Activated T-cell treated with anti-CD3 and anti-CD28 coated beads for 1 hour (primary cell): ENCODE results near the gene SOST.

ENCODE experiments used
- DNase-seq: peaks from one replicate; pipeline ENCODE4 v3.0.0-alpha.2; 2020; ENCODE audit warnings: low read depth

SOST gene

GRCh38 chr17:43774304-43775250 is 16.0 kb upstream of the SOST start:
- no peak for DNase-seq

DNA sequence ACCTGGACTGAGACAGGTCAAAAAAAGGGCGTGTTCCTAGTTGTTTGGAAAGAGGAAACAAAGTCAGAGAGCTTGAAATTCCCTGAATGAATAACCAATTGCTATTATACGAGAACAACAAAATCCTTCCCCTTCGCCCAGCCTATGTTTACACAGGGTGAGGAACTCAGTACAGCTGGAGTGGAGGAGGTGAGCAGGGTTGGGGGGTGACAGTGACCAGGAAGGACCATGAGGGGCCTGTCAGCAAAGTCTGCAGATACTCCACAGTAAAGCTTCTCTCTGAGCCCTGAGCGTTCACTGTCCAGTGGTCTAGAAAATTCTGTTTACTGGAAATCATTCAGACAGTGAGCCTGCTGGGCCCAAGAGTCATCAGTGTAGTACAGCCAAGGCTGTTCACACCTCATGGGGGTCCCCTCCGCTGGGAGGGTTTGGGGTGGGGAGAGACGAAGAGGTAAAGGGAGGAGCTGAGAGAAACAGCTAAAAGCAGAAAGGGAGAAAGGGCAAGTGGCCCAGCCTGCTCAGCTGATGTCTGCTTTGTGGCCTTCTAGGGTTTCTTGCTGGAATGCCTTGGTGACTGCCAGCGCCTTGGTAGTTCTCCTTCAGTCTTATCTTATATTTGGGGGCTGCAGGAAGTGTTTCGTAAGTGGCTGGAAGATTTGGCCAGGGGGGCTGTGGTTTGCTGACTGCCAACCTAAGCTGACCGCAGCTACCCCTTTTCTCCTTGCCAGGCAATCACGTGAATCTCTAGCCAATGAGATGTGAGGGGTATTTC is 14.5 kb upstream of the SOST start:
- no peak for DNase-seq

GRCh38 chr17:43771463-43771862 is 12.9 kb upstream of the SOST start:
- DNase-seq, result no peak

DNA sequence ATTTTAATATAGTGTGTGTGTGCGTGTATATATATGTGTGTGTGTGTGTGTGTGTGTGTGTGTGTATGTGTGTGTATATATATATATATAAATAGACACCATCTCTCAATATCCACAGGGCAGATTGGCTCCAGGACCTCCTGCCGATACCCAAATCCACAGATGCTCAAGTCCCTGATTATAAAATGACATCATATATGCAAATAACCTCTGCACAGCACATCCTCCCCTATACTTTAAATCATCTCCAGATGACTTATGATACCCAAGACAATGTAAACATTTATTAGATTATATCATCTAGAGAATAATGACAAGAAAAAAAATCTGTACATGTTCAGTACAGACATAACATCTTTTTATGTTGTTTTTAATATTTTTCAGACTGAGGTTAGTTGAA is 12.4 kb upstream of the SOST start:
- no peak for DNase-seq

- DNase-seq, result no peak
Measured at GRCh38 chr17:43769859-43770258, 11.3 kb upstream of the SOST start.

DNA sequence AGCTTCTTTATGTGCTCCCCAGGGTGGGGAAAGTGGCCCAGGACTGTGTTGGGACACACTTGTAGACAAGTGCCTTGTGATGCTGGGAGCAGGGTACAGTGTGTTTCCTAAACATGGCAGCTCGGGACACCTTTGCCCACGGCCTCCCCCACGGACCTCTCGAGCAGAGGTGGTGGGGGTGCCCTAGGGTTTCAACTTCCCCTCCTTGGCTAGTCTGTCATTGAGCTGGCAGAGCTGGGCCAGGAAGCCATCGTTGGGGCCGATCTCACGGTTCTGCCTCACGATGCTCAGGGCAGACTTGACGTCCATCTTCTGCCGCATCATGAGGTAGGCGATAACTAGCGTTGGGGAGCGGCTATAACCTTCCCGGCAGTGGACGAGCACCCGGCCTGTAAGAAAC is 10.8 kb upstream of the SOST start:
- no peak for DNase-seq

GRCh38 chr17:43768943-43769342 is 10.4 kb upstream of the SOST start:
- no peak for DNase-seq

DNA sequence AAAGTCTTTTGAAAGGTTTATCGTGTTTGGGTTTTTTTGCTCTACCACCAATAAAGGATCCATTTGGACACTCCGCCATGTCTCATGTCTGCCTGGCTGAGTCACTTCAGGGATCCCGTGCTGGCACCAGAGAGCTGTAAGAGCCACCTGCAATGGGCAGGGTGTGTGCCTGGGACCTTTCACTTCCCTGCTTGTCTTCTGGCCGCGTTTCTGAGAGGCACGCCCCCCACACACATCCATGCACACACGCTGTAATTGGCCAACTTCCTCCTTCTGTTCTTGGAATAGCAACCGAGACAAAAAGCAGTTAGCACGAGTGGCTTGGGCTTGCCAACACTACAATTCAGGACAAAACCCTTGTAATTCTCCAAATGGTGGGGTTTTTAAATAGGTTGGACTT is 9.8 kb upstream of the SOST start:
- no peak for DNase-seq

GRCh38 chr17:43767713-43768059 is 9.1 kb upstream of the SOST start:
- DNase-seq, result no peak

DNA sequence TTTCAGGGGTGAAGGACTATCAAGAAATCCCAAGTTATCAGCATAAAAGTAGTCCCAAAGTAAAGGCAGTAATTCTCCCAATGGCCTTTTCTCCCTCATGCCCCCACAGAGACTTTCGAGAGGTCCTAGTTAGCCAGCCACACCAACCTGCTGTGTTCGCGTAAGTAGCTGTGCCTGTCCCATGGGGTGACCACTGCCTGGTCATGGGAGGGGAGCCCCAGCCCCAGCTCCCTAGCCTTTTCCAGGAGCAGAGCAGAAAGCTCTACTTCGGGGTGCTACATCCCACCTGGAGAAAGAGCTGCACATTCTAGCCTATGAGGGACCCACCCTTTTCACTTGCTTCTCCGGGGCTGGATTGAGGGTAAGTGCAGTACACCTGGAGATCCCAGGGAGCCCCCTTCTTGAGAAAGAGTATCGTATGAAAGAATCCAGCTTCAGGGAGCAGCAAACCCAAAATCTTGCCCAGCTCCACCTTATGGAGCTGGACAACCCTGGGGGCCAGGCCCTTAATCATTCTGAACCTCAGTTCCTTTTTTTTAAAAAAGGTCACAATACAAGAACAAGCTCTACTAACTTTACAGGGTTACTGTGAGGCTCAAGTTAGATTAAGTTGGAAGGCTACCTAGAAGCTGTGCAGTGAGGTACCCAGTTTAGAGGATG is 8.6 kb upstream of the SOST start:
- no peak for DNase-seq

GRCh38 chr17:43766413-43767052 is 7.9 kb upstream of the SOST start:
- peak; percentile 44 for DNase-seq

GRCh38 chr17:43760254-43760852 is 1.8 kb upstream of the SOST start:
- DNase-seq, result peak; percentile 84

DNA sequence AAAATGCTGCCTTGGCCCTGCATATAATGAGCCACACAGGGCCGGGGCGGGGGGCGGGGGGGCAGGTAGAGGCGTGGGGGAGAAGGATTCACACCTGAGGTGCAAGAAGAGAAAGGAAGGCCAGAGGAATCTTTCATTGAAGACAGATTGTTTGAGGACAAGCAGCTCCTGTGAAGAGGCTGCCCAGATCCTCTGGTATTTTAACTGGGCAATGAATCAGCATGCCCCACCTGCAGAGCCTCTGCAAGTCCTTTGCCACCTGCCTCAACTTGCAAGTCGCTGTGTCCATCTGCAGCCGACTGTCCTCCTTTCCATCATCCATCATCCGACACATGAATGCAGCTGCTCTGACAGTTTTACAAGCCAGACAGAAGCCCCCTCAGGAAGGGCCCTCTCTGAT is 1.2 kb upstream of the SOST start:
- no peak for DNase-seq

DNA sequence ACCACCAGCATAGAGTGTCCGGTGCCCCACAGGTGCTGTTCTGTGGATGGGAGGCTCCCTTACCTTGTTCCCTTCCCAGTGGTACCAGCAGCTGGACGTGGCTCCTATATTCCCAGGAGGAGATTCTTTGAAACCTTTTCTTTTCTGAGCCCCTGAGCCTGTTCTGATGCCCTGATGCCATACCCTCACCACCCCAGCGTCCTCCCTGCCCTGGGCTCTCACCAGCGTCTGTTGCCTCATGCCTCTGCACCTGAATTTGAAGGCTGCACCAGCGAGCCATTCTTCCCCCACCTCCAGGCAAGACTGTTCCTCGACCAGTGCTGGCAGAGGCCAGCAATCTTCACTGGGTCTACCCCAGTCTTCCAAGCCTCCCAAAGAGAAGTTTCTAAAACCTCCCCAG is 505 bp downstream of the SOST start:
- no peak for DNase-seq

DNA sequence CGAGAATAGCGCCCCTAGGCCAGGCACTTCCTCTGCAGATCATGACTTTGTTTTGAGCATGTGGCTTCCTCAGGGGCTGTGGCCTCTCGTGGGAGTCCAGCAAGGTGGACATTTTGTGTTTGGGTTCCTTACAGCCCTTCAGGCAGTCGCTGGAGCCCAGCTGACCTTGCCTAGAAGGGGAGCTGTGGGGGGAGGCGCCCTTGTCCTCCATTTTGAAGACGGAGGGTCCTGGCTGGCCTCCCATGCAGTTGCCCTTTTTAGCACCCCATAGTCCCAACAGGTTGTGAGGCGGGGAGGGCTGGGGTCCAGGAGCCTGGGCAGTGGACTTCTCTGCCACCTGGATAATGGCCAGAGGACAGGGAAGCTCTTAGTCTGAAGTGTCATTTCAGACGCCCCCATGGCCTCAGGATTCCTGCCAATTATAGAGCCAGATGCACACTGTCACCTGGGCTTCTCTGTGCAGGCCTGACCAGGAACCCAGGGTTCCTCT is 1.4 kb downstream of the SOST start:
- DNase-seq, result no peak

DNA sequence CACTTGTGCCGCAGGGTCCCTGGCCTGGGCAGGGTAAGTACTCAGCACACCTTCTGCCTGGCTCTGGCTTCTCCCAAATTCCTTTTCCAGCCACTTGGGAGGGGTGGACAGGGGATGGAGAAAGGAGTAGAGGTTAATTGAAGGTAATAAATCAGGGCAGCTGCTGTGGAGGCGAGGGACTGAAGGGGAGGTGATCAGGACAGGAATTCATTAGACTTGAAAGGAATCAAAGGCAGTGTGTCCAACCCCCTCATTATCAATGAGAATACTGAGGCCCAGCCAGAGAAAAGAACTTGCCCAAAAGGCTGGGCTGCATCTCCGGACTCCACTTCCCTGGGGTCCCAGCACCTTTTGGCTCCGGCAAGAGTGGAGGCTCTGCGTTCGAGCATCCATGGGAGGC is 2.4 kb downstream of the SOST start:
- DNase-seq, result no peak

DNA sequence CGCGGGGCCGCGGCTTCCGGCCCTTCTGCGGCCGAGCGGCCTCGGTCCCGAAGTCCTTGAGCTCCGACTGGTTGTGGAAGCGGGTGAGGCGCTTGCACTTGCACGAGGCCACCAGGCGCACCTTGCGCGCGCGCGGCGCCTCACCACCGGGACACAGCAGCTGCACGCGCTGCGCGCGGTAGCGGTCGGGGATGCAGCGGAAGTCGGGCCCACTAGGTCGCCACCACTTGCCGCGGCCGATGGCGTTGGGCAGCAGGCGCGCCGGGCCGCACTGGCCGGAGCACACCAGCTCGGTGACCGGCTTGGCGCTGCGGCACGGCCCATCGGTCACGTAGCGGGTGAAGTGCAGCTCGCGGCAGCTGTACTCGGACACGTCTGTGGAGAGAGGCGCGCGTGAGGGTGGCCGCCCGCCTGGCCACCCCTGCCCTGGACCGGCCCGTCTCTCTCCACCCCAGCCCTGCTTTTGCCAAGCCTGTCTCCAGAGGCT is 3.2 kb downstream of the SOST start:
- no peak for DNase-seq

DNA sequence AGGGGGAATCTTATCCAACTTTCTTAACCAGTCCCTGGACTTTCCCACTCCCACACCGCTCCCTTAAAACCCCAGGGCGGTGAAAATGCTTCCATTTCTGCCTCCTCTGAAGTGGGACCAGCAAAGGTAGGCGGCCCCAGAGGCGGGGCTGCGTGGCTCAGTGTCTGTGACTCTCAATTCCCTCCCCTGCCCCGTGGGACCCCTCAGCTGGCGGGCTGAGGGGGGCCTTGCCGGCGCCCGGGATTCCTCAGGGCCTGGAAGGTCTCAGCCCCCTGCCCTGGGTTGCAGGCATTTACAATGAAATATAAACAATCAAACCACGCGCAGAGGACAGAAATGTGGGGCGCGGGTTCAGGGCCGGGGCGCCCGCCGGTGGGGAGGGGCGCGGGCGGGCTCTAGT is 3.6 kb downstream of the SOST start:
- no peak for DNase-seq

DNA sequence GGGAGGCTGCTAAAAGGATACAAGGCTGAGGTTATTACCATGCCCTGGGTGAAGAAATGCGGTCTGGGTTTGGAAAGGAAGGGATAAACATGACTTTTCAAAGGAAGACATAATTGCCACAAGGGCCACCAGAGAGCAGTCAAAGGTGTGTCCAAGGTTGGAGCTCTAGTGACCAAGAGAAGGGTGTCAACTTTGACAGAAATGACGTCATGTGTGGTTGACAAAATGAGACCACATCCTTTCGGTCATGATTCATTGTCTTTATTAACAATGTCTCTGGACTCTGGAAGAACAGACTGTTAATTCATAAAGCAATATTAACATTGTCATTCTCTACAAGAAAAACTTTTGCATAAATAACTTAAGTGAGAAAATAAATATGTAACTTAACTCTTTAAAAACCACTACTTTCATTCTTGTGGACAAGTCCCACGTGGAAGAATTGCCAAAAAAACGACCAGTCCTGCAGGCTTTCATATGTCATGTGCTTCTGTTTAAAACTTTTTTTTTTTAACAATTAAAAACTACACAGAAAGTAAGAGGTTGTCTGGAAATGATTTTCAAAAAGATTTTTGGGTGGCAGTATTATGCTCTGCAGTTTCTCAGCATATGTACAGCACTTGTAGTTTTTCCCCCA is 5.0 kb downstream of the SOST start:
- no peak for DNase-seq

- no peak for DNase-seq
Measured at GRCh38 chr17:43750153-43750552, 8.4 kb downstream of the SOST start.

DNA sequence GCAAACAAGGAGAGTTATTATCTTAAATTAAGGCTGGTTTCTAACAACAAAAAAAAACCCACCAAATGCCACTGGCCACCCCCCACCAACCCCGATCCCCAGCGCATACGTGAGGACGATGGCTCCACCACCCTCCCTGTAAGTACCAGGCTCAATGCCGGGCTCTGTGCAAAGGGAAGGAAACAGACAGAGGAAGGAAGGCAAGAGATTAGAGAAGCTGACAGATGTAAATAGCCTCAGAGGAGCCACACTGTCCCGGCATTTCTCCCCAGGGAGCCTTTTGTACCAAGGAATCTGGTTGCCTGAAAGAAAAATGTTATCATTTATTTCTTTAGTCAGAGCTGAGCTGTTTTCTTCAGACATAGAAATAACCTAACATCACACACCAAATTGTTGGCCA is 13.1 kb downstream of the SOST start:
- no peak for DNase-seq
